BE2C (cell line): ENCODE data around the gene PRKN.

ENCODE experiments used
- DNase-seq: peaks from one replicate; pipeline ENCODE4 v3.0.0-alpha.2; 2020
- H3K27me3 ChIP-seq: fragments of 250-450 bp; sonication (Bioruptor Pico); 2 replicates; pipeline ENCODE4 v1.5.1; 2020; ENCODE audit warnings: mild to moderate bottlenecking
- H3K36me3 ChIP-seq: fragments of 250-450 bp; sonication (Bioruptor Pico); 2 replicates; pipeline ENCODE4 v1.5.1; 2020; ENCODE audit warnings: mild to moderate bottlenecking
- H3K4me1 ChIP-seq: fragments of 250-450 bp; sonication (Bioruptor Pico); 2 replicates; pipeline ENCODE4 v1.5.1; 2020
- H3K4me3 ChIP-seq: 2 replicates; pipeline ENCODE4 v1.5.1; 2011; ENCODE audit warnings: low read depth, low read length
- H3K9me3 ChIP-seq: fragments of 250-450 bp; sonication (Bioruptor Pico); 2 replicates; pipeline ENCODE4 v1.5.1; 2020
- CTCF ChIP-seq: IDR thresholded peaks from 2 replicates; pipeline ENCODE4 v1.5.1; 2012; ENCODE audit warnings: mild to moderate bottlenecking, low read depth, low read length

Gene PRKN

GRCh38 chr6:162562041-162562440 is 165.5 kb downstream of the PRKN start:
- no peak for TF ChIP-seq CTCF
- no peaks in the 10 kb centered on the region for H3K27me3 ChIP-seq
- no peaks in the 10 kb centered on the region for H3K36me3 ChIP-seq
- H3K4me3 ChIP-seq: no peak overlapping the region
- no peaks in the 10 kb centered on the region; the same call in 1 of the 2 replicates for H3K9me3 ChIP-seq
- no peaks in the 10 kb centered on the region for H3K4me1 ChIP-seq
- DNase-seq: no peak

- H3K36me3 ChIP-seq: no peaks in the 10 kb centered on the region
- TF ChIP-seq CTCF: no peak
- H3K4me3 ChIP-seq: no peak overlapping the region
- no peaks in the 10 kb centered on the region; the same call in 1 of the 2 replicates for H3K9me3 ChIP-seq
- H3K4me1 ChIP-seq: no peaks in the 10 kb centered on the region
- no peaks in the 10 kb centered on the region for H3K27me3 ChIP-seq
- DNase-seq: no peak
Measured at GRCh38 chr6:162560891-162561290, 166.7 kb downstream of the PRKN start.

- Histone ChIP-seq H3K36me3 (no peaks in the 10 kb centered on the region), H3K4me1 (no peaks in the 10 kb centered on the region), H3K27me3 (no peaks in the 10 kb centered on the region), H3K4me3 (no peak overlapping the region), H3K9me3 (no peaks in the 10 kb centered on the region)
- no peak for TF ChIP-seq CTCF
- no peak for DNase-seq
Measured at GRCh38 chr6:162554531-162554930, 173.0 kb downstream of the PRKN start.

- no peaks in the 10 kb centered on the region for H3K27me3 ChIP-seq
- no peak for DNase-seq
- no peak overlapping the region for H3K4me3 ChIP-seq
- no peaks in the 10 kb centered on the region for H3K9me3 ChIP-seq
- H3K4me1 ChIP-seq: no peaks in the 10 kb centered on the region
- no peak for TF ChIP-seq CTCF
- no peaks in the 10 kb centered on the region for H3K36me3 ChIP-seq
Measured at GRCh38 chr6:162546905-162547304, 180.7 kb downstream of the PRKN start.

GRCh38 chr6:162543221-162543620 is 184.3 kb downstream of the PRKN start:
- TF ChIP-seq CTCF: no peak
- peaks cover 9% of the 10 kb centered on the region; the same call in 1 of the 2 replicates for H3K4me1 ChIP-seq
- no peak for DNase-seq
- no peaks in the 10 kb centered on the region for H3K27me3 ChIP-seq
- no peak overlapping the region for H3K4me3 ChIP-seq
- no peaks in the 10 kb centered on the region for H3K36me3 ChIP-seq
- no peaks in the 10 kb centered on the region for H3K9me3 ChIP-seq

- no peaks in the 10 kb centered on the region for H3K27me3 ChIP-seq
- no peak for DNase-seq
- no peaks in the 10 kb centered on the region for H3K9me3 ChIP-seq
- H3K4me3 ChIP-seq: no peak overlapping the region
- H3K36me3 ChIP-seq: no peaks in the 10 kb centered on the region
- no peak for TF ChIP-seq CTCF
- H3K4me1 ChIP-seq: peaks cover 18% of the 10 kb centered on the region
Measured at GRCh38 chr6:162541019-162541601, 186.5 kb downstream of the PRKN start.
